Measurements from ENCODE around the gene E4F1.

DNA sequence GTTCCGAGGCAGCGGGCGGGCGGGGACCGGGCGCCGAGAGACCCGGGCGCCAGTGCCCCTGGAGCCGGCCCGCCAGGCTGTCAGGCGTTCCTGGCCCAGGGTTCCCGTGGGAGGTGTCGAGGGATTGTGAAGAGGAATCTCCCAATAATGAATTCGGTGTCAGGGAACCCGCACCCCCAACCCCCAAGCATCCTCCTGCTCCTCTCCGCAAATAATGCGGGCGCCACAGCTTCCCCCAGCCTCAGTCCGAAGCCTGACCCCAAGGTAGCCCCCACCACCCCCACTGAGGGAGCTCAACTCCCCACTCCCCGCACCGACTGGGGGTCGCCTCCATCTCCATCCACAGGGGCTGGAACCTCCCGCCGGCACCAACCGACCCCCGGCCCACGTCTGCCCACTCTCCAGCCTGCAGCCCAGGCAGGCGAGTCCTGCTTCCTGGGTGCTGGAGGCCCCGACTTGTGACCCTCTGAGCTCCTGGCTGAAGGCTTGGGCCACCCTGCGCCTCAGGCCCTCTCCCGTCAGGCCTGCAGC lies 26.3 kb upstream of the E4F1 start:
- TF ChIP-seq, protein P1, sequence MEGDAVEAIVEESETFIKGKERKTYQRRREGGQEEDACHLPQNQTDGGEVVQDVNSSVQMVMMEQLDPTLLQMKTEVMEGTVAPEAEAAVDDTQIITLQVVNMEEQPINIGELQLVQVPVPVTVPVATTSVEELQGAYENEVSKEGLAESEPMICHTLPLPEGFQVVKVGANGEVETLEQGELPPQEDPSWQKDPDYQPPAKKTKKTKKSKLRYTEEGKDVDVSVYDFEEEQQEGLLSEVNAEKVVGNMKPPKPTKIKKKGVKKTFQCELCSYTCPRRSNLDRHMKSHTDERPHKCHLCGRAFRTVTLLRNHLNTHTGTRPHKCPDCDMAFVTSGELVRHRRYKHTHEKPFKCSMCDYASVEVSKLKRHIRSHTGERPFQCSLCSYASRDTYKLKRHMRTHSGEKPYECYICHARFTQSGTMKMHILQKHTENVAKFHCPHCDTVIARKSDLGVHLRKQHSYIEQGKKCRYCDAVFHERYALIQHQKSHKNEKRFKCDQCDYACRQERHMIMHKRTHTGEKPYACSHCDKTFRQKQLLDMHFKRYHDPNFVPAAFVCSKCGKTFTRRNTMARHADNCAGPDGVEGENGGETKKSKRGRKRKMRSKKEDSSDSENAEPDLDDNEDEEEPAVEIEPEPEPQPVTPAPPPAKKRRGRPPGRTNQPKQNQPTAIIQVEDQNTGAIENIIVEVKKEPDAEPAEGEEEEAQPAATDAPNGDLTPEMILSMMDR (IDR thresholded peaks at IDR 0.05 in 4 of 5, conservative IDR thresholded peaks at IDR 0.05 in 1 of 5) = no peak
- TF ChIP-seq POLR2A (IDR thresholded peaks at IDR 0.05) = no peak

Data from gastrocnemius medialis (tissue), 4 donors.